Measurements from ENCODE around the gene COX6B2. TPM values are rescaled to one million over a fixed set of nuclear protein-coding genes. Genes with fewer than 3 reads are reported as not detected.

Gene COX6B2
- polyA plus RNA-seq, 2 of the 4 experiments (the other 2 are of a cell fraction): 0.78 to 6.4 TPM

- CTCF ChIA-PET: interaction anchor here (0.6 to 3.2 kb wide), 50 partner anchors 9 to 248 kb away, joined by 3 to 62 read pairs (median 6); partner anchors contain the start of genes DNAAF3, GARIN5B, HSPBP1 and IL11
- peak; percentile 1 to 32; a peak in 4 of 6 replicates for ATAC-seq
- H3K4me3 ChIP-seq: peak within 1 kb of the TSS; percentile 89
- 43% methylated on average over 38 of the region's 72 CpGs for WGBS (ENCODE audit: missing lambda C conversion rate)
- TF ChIP-seq BCL3 (IDR thresholded peaks at IDR 0.05): 0 out of 3 replicates have a peak, but pooled peaks have one; percentile 65
- peak; percentile 25 for TF ChIP-seq POLR2A (IDR thresholded peaks at IDR 0.05; ENCODE audit: low read length)
- no peak for TF ChIP-seq MYC (IDR thresholded peaks at IDR 0.05; ENCODE audit: borderline replicate concordance, low read length)
- TF ChIP-seq NR3C1 (IDR thresholded peaks at IDR 0.05): no peak
- TF ChIP-seq RNF2 (IDR thresholded peaks at IDR 0.05; ENCODE audit: borderline replicate concordance, low read depth): 0 out of 2 replicates have a peak, but pooled peaks have one; percentile 18
- TF ChIP-seq JUN (IDR thresholded peaks at IDR 0.05): peak; percentile 30 to 47; a peak in 3 of 5 replicates
- H3K4me2 ChIP-seq: peak within 1 kb of the TSS; percentile 92
- peaks cover 40% of the 10 kb centered on the region for H3K4me1 ChIP-seq
- peak within 1 kb of the TSS; percentile 89 to 99 for H3K27ac ChIP-seq
- no peak for FAIRE-seq
- H3K9me3 ChIP-seq: peaks cover 6% of the 10 kb centered on the region; the same call in 2 of the 3 replicates
- DNase-seq (ENCODE audit: low read depth in 1 of 2, low spot score in 1 of 2): no peak
- POLR2A ChIA-PET: interaction anchor here (0.8 to 4.5 kb wide), 19 partner anchors 9 to 243 kb away, joined by 3 to 47 read pairs (median 5); partner anchors contain the start of genes BRSK1, HSPBP1, IL11 and KMT5C
These were observed 29.8 kb upstream of the COX6B2 start, which contains the start of gene TMEM238 for GRCh38 chr19:55384131-55384919. TMEM238 (minus strand) TSS chr19:55384292; CDS start chr19:55384259, 33 bp downstream.

- peak; percentile 52 for TF ChIP-seq MAX (IDR thresholded peaks at IDR 0.05)
- TF ChIP-seq CTCF (IDR thresholded peaks at IDR 0.05): peak; percentile 64
- peak; percentile 45; the same call in 1 of the 2 replicates for TF ChIP-seq E2F6 (IDR thresholded peaks at IDR 0.05; ENCODE audit: borderline replicate concordance, low read depth)
- TF ChIP-seq RAD21 (conservative IDR thresholded peaks at IDR 0.05 in 1 of 2, IDR thresholded peaks at IDR 0.05 in 1 of 2): peak; percentile 10 to 46; a peak in 3 of 5 replicates
- TF ChIP-seq POLR2AphosphoS2 (conservative IDR thresholded peaks at IDR 0.05; ENCODE audit: low read length): no peak
- TF ChIP-seq TFCP2L1 (CRISPR knock-in tag; IDR thresholded peaks at IDR 0.05): no peak
- TF ChIP-seq HOXA7 (CRISPR knock-in tag; IDR thresholded peaks at IDR 0.05): 0 out of 2 replicates have a peak, but pooled peaks have one; percentile 37
- no peak for TF ChIP-seq ELK1 (IDR thresholded peaks at IDR 0.05; ENCODE audit: low read depth, low read length)
- TF ChIP-seq HEYL (CRISPR knock-in tag; IDR thresholded peaks at IDR 0.05): no peak
- no peak for TF ChIP-seq KDM1A (IDR thresholded peaks at IDR 0.05; ENCODE audit: low read depth)
- TF ChIP-seq EHMT2 (IDR thresholded peaks at IDR 0.05; ENCODE audit: low read depth): no peak
- peak; percentile 26; the same call in 2 of the 3 replicates for TF ChIP-seq SMC3 (IDR thresholded peaks at IDR 0.05)
- TF ChIP-seq CEBPB (IDR thresholded peaks at IDR 0.05): no peak
- TF ChIP-seq ZSCAN20 (CRISPR knock-in tag; IDR thresholded peaks at IDR 0.05): no peak
- no peak for TF ChIP-seq GATA3 (IDR thresholded peaks at IDR 0.05; ENCODE audit: borderline replicate concordance)
- TF ChIP-seq JUN (IDR thresholded peaks at IDR 0.05): peak; percentile 58 to 78; a peak in 2 of 5 replicates
- TF ChIP-seq RNF2 (IDR thresholded peaks at IDR 0.05; ENCODE audit: borderline replicate concordance, low read depth): no peak
- TF ChIP-seq ATOH8 (CRISPR knock-in tag; IDR thresholded peaks at IDR 0.05; ENCODE audit: low read depth): no peak
- Histone ChIP-seq H3K9me3 (peaks cover 6% of the 10 kb centered on the region; the same call in 2 of the 3 replicates), H3K4me1 (peaks cover 40% of the 10 kb centered on the region), H3K27ac (peak overlapping the region; percentile 89 to 99), H3K4me3 (peak overlapping the region; percentile 89), H3K4me2 (peak overlapping the region; percentile 92)
- ChIA-PET POLR2A (interaction anchor here (0.6 to 4.5 kb wide), 23 partner anchors 8 to 242 kb away, joined by 3 to 47 read pairs (median 4); partner anchors contain the start of genes BRSK1, HSPBP1, IL11 and KMT5C), CTCF (interaction anchor here (0.6 to 3.2 kb wide), 54 partner anchors 8 to 248 kb away, joined by 3 to 62 read pairs (median 6); partner anchors contain the start of genes DNAAF3, GARIN5B, HSPBP1 and IL11)
- DNase-seq (ENCODE audit: low read depth in 1 of 2, low spot score in 1 of 2): peak; percentile 72 to 82
- peak; percentile 12 to 59 for ATAC-seq
- WGBS (ENCODE audit: missing lambda C conversion rate): 38% methylated on average over 14 of the region's 88 CpGs
- FAIRE-seq: no peak
These were observed 29.0 kb upstream of the COX6B2 start for GRCh38 chr19:55383279-55384130.
